Esophagus muscularis mucosa (tissue), 3 donors: ENCODE measurements around the gene RRP15.

Experiments used
- EP300 ChIP-seq: sonication (generic); formaldehyde crosslinking; IDR thresholded peaks from one replicate; pipeline ENCODE4 v1.6.1; 2017; ENCODE audit warnings: antibody characterized with exemption
- TF ChIP-seq, protein P1 (sequence below), 3 experiments: fragments of 200-600 bp in 2 of 3; fragments of 450-650 bp in 1 of 3; sonication (generic) in 2 of 3; IDR thresholded peaks; one replicate each; pipeline ENCODE4 v1.5.1; 2017 to 2019; ENCODE audit warnings: antibody characterized with exemption in 3 of 3, mild to moderate bottlenecking in 2 of 3, moderate library complexity in 1 of 3

DNA sequence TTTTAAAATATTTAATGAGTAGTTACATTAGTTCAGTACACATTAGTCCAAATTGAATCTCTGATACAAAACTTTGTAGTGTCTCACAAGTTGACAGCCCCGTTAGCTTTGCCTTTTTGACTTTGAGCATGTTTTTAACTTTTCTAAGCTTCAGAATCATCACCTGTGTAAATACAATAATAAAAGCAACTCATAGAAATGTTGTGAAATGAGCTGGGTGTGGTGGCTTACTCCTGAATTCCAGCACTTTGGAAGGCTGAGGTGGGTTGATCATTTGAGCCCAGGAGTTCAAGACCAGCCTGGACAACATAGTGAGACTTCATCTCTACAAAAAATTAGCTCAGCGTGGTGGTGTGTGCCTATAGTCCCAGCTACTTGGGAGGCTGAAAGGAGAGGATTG is 11.1 kb downstream of the RRP15 start:
- TF ChIP-seq, protein P1, sequence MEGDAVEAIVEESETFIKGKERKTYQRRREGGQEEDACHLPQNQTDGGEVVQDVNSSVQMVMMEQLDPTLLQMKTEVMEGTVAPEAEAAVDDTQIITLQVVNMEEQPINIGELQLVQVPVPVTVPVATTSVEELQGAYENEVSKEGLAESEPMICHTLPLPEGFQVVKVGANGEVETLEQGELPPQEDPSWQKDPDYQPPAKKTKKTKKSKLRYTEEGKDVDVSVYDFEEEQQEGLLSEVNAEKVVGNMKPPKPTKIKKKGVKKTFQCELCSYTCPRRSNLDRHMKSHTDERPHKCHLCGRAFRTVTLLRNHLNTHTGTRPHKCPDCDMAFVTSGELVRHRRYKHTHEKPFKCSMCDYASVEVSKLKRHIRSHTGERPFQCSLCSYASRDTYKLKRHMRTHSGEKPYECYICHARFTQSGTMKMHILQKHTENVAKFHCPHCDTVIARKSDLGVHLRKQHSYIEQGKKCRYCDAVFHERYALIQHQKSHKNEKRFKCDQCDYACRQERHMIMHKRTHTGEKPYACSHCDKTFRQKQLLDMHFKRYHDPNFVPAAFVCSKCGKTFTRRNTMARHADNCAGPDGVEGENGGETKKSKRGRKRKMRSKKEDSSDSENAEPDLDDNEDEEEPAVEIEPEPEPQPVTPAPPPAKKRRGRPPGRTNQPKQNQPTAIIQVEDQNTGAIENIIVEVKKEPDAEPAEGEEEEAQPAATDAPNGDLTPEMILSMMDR (IDR thresholded peaks at IDR 0.05), result no peak
- TF ChIP-seq EP300, result no peak
